Hepatocyte (in vitro differentiated cells): Measurements from ENCODE around the gene EIF4B.

Experiments
- EZH2 ChIP-seq: fragments of 200-600 bp; sonication (generic); IDR thresholded peaks from 2 replicates; pipeline ENCODE4 v1.6.1; 2016; ENCODE audit warnings: antibody characterized with exemption, mild to moderate bottlenecking, borderline replicate concordance
- EZH2phosphoT487 ChIP-seq: fragments of 200-600 bp; sonication (generic); IDR thresholded peaks from one replicate; pipeline ENCODE4 v1.6.1; 2018; ENCODE audit warnings: antibody characterized with exemption, mild to moderate bottlenecking, low read depth, moderate library complexity; ENCODE audit not compliant: unreplicated experiment, severe bottlenecking
- TF ChIP-seq, protein P1 (sequence below): fragments of 200-600 bp; sonication (generic); IDR thresholded peaks from 2 replicates; pipeline ENCODE4 v1.5.1; 2016; ENCODE audit warnings: antibody characterized with exemption, mild to moderate bottlenecking; ENCODE audit not compliant: poor library complexity

DNA sequence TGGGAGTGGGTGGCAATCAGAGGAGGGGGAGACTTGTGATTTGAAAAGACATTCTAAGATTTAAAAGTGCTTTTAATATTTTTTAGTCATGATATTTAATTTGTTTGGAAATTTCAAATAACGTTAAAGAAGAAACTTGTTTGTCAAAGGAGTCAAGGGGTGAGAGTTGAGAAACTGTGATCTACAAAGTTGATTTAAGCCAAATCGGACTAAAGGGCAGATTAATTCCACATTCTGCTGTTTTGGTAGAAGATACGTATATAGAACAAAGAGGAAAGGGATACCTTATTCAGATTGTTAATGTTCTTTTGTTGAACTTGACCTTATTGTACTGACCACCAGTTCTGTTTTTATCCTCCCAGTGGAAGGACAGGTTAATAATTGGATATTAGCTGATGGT is 6.7 kb downstream of the EIF4B start:
- TF ChIP-seq, protein P1, sequence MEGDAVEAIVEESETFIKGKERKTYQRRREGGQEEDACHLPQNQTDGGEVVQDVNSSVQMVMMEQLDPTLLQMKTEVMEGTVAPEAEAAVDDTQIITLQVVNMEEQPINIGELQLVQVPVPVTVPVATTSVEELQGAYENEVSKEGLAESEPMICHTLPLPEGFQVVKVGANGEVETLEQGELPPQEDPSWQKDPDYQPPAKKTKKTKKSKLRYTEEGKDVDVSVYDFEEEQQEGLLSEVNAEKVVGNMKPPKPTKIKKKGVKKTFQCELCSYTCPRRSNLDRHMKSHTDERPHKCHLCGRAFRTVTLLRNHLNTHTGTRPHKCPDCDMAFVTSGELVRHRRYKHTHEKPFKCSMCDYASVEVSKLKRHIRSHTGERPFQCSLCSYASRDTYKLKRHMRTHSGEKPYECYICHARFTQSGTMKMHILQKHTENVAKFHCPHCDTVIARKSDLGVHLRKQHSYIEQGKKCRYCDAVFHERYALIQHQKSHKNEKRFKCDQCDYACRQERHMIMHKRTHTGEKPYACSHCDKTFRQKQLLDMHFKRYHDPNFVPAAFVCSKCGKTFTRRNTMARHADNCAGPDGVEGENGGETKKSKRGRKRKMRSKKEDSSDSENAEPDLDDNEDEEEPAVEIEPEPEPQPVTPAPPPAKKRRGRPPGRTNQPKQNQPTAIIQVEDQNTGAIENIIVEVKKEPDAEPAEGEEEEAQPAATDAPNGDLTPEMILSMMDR, result no peak
- TF ChIP-seq EZH2 (no peak), EZH2phosphoT487 (no peak)
